ENCODE results near the gene LPAR3.

LPAR3 gene

GRCh38 chr1:84861988-84862644 is 30.9 kb downstream of the LPAR3 start:
- TF ChIP-seq JUND (IDR thresholded peaks at IDR 0.05; ENCODE audit: low read depth) = no peak
- in situ Hi-C loops (cut with HindIII; ENCODE audit: low pct_unique_long_range_greater_than_20kb, low sequenced_read_pairs) = no loop called here
- DNase-seq (ENCODE audit: low read depth in 1 of 2, low spot score in 1 of 2) = no peak

- DNase-seq (ENCODE audit: low read depth in 1 of 2, low spot score in 1 of 2) = no peak
- no peak for TF ChIP-seq JUND (IDR thresholded peaks at IDR 0.05; ENCODE audit: low read depth)
- in situ Hi-C loops (cut with HindIII; ENCODE audit: low pct_unique_long_range_greater_than_20kb, low sequenced_read_pairs) = no loop called here
Observed at GRCh38 chr1:84861516-84861915, 31.5 kb downstream of the LPAR3 start.

- no peak for DNase-seq (ENCODE audit: low read depth in 1 of 2, low spot score in 1 of 2)
- in situ Hi-C loops (cut with HindIII; ENCODE audit: low pct_unique_long_range_greater_than_20kb, low sequenced_read_pairs) = no loop called here
- TF ChIP-seq JUND (IDR thresholded peaks at IDR 0.05; ENCODE audit: low read depth) = no peak
Observed at GRCh38 chr1:84859866-84860265, 33.1 kb downstream of the LPAR3 start.

GRCh38 chr1:84857906-84858305 is 35.1 kb downstream of the LPAR3 start:
- in situ Hi-C loops (cut with HindIII; ENCODE audit: low pct_unique_long_range_greater_than_20kb, low sequenced_read_pairs) = no loop called here
- no peak for TF ChIP-seq JUND (IDR thresholded peaks at IDR 0.05; ENCODE audit: low read depth)
- DNase-seq (ENCODE audit: low read depth in 1 of 2, low spot score in 1 of 2) = no peak

- in situ Hi-C loops (cut with HindIII; ENCODE audit: low pct_unique_long_range_greater_than_20kb, low sequenced_read_pairs) = no loop called here
- DNase-seq (ENCODE audit: low read depth in 1 of 2, low spot score in 1 of 2) = no peak
- TF ChIP-seq JUND (IDR thresholded peaks at IDR 0.05; ENCODE audit: low read depth) = no peak
Observed at GRCh38 chr1:84856726-84857270, 36.2 kb downstream of the LPAR3 start.

- TF ChIP-seq JUND (IDR thresholded peaks at IDR 0.05; ENCODE audit: low read depth) = no peak
- no peak for DNase-seq (ENCODE audit: low read depth in 1 of 2, low spot score in 1 of 2)
- in situ Hi-C loops (cut with HindIII; ENCODE audit: low pct_unique_long_range_greater_than_20kb, low sequenced_read_pairs) = no loop called here
Observed at GRCh38 chr1:84855691-84856630, 37.0 kb downstream of the LPAR3 start.

- in situ Hi-C loops (cut with HindIII; ENCODE audit: low pct_unique_long_range_greater_than_20kb, low sequenced_read_pairs) = no loop called here
- DNase-seq (ENCODE audit: low read depth in 1 of 2, low spot score in 1 of 2) = no peak
Observed at GRCh38 chr1:84855168-84855567, 37.8 kb downstream of the LPAR3 start.

GRCh38 chr1:84853741-84854721 is 39.0 kb downstream of the LPAR3 start:
- in situ Hi-C loops (cut with HindIII; ENCODE audit: low pct_unique_long_range_greater_than_20kb, low sequenced_read_pairs) = no loop called here
- DNase-seq (ENCODE audit: low read depth in 1 of 2, low spot score in 1 of 2) = peak in 1 of 2 experiments; percentile 8
- TF ChIP-seq JUND (IDR thresholded peaks at IDR 0.05; ENCODE audit: low read depth) = no peak

More at GRCh38 chr1:84855168-84855567, 37.8 kb downstream of the LPAR3 start:
- no peak for TF ChIP-seq JUND (IDR thresholded peaks at IDR 0.05; ENCODE audit: low read depth)

- DNase-seq (ENCODE audit: low read depth in 1 of 2, low spot score in 1 of 2) = no peak
- TF ChIP-seq JUND (IDR thresholded peaks at IDR 0.05; ENCODE audit: low read depth) = no peak
- in situ Hi-C loops (cut with HindIII; ENCODE audit: low pct_unique_long_range_greater_than_20kb, low sequenced_read_pairs) = no loop called here
Observed at GRCh38 chr1:84851839-84852238, 41.2 kb downstream of the LPAR3 start.

GRCh38 chr1:84849357-84849975 is 43.5 kb downstream of the LPAR3 start:
- no peak for TF ChIP-seq JUND (IDR thresholded peaks at IDR 0.05; ENCODE audit: low read depth)

More at GRCh38 chr1:84849357-84849975, 43.5 kb downstream of the LPAR3 start:
- DNase-seq (ENCODE audit: low read depth in 1 of 2, low spot score in 1 of 2) = no peak
- in situ Hi-C loops (cut with HindIII; ENCODE audit: low pct_unique_long_range_greater_than_20kb, low sequenced_read_pairs) = no loop called here
